K562 (cell line): ENCODE results near the gene KCNJ9. TPM values are rescaled to one million over a fixed set of nuclear protein-coding genes. Genes with fewer than 3 reads are reported as not detected.

Experiments
- CGGBP1 ChIP-seq: fragments of 250-450 bp; sonication (Bioruptor Pico); IDR thresholded peaks from 2 replicates; pipeline ENCODE4 v1.9.0; 2021; ENCODE audit warnings: mild to moderate bottlenecking
- CHAMP1 ChIP-seq: fragments of 450-650 bp; IDR thresholded peaks from 2 replicates; pipeline ENCODE4 v1.6.1; 2016; ENCODE audit warnings: mild to moderate bottlenecking
- HNRNPL ChIP-seq: fragments of 200-400 bp; formaldehyde crosslinking; IDR thresholded peaks from 2 replicates; pipeline ENCODE4 v1.6.1; 2017; ENCODE audit warnings: low read depth, mild to moderate bottlenecking, low read length
- MNT ChIP-seq, 2 experiments: fragments of 450-650 bp; conservative IDR thresholded peaks; 2 replicates each; pipeline ENCODE4 v1.6.1; 2017; ENCODE audit warnings: mild to moderate bottlenecking in 2 of 2, moderate library complexity in 2 of 2
- NEUROD1 ChIP-seq: fragments of 150-350 bp; IDR thresholded peaks from 2 replicates; pipeline ENCODE4 v1.6.1; 2014; ENCODE audit warnings: borderline replicate concordance, low read length, low read depth; ENCODE audit not compliant: partially characterized antibody
- NONO ChIP-seq, 2 experiments: fragments of 200-400 bp in 1 of 2; fragments of 450-650 bp in 1 of 2; formaldehyde crosslinking in 1 of 2; IDR thresholded peaks; 2 replicates each; pipeline ENCODE4 v1.6.1; 2017; ENCODE audit warnings: low read depth in 2 of 2, mild to moderate bottlenecking in 2 of 2, moderate library complexity in 2 of 2, low read length in 1 of 2
- PRDM10 ChIP-seq: fragments of 450-650 bp; IDR thresholded peaks from 2 replicates; pipeline ENCODE4 v1.6.1; 2018; ENCODE audit not compliant: partially characterized antibody
- RBM25 ChIP-seq: fragments of 200-400 bp; formaldehyde crosslinking; IDR thresholded peaks from 2 replicates; pipeline ENCODE4 v1.6.1; 2018; ENCODE audit warnings: low read length, low read depth, moderate library complexity; ENCODE audit not compliant: severe bottlenecking
- STAT6 ChIP-seq: sonication (generic); formaldehyde crosslinking; IDR thresholded peaks from 2 replicates; pipeline ENCODE4 v1.8.1; 2023; ENCODE audit warnings: mild to moderate bottlenecking, missing genetic modification reagents
- ZNF165 ChIP-seq: fragments of 250-450 bp; sonication (Bioruptor Pico); IDR thresholded peaks from 2 replicates; pipeline ENCODE4 v1.4.0; 2020; ENCODE audit warnings: borderline replicate concordance
- ZNF224 ChIP-seq: sonication (generic); formaldehyde crosslinking; IDR thresholded peaks from 2 replicates; pipeline ENCODE4 v1.8.0; 2022; ENCODE audit warnings: mild to moderate bottlenecking, missing genetic modification reagents
- ZNF444 ChIP-seq: fragments of 250-450 bp; sonication (Bioruptor Pico); IDR thresholded peaks from 2 replicates; pipeline ENCODE4 v1.4.0; 2020; ENCODE audit warnings: mild to moderate bottlenecking, moderate library complexity
- polyA plus RNA-seq, 8 experiments: library from polyadenylated mRNA; depleted of rRNA in 4 of 8; stranded (reverse) in 5 of 8; unstranded in 3 of 8; fragments of >200 nt; fragmentation: Nextera tagmentation in 2 of 8; fragmentation: Illumina TruSeq in 1 of 8; extraction: Ambion mirVana in 2 of 8; extraction: Trizol in 1 of 8; gene quantifications; 2 replicates each; pipeline versions ENCODE4 v1.2.1 to v1.2.3, GENCODE V29; 2011 to 2014; ENCODE audit warnings: inconsistent platforms in 1 of 8, missing spikeins in 1 of 8
- total RNA-seq, 7 experiments: library from RNA; depleted of rRNA in 6 of 7; stranded (reverse); fragments of >200 nt in 6 of 7; fragmentation: Illumina TruSeq in 2 of 7; extraction: Trizol in 2 of 7; gene quantifications; 2 replicates each; pipeline versions ENCODE4 v1.2.1 to v1.2.3, GENCODE V29; 2011 to 2021; ENCODE audit warnings: low replicate concordance in 1 of 7

The KCNJ9 gene
- total and polyA plus RNA-seq, 9 of the 15 experiments (the other 6 are each of a cell fraction or from before 2014, with no cell fraction given): not detected

GRCh38 chr1:160046494-160047110 lies 34.7 kb upstream of the KCNJ9 start (continued):
- TF ChIP-seq STAT6 (CRISPR knock-in tag) (no peak), ZNF444 (CRISPR knock-in tag) (no peak), HNRNPL (0 out of 2 replicates have a peak, but pooled peaks have one; percentile 16), NONO (IDR thresholded peaks at IDR 0.05; ENCODE audit: low read depth in 2 of 2, low read length in 1 of 2) (peak in 1 of 2 experiments; percentile 78; a peak in 2 of 4 replicates), RBM25 (no peak), ZNF224 (no peak), NEUROD1 (peak; percentile 72), PRDM10 (peak; percentile 5), ZNF165 (no peak), CGGBP1 (CRISPR knock-in tag) (no peak), CHAMP1 (peak; percentile 83; the same call in 1 of the 2 replicates), MNT (conservative IDR thresholded peaks at IDR 0.05) (peak; percentile 21 to 71; a peak in 3 of 4 replicates)
